UCSD-AML1 (cell line): ENCODE measurements around the gene ELMO1.
A peak's percentile ranks its signal among the peaks of the same experiment; 100 is the strongest.
"Not testable (repeated sequence)": the region's sequence is repeated elsewhere in the genome, so short reads cannot be mapped to it uniquely, and the experiment has no call there.

ENCODE experiments used
- DNase-seq: peaks from one replicate; lab custom pipeline; 2025; ENCODE audit not compliant: unreplicated experiment; lab: John Stamatoyannopoulos, UW

ELMO1 gene

DNA sequence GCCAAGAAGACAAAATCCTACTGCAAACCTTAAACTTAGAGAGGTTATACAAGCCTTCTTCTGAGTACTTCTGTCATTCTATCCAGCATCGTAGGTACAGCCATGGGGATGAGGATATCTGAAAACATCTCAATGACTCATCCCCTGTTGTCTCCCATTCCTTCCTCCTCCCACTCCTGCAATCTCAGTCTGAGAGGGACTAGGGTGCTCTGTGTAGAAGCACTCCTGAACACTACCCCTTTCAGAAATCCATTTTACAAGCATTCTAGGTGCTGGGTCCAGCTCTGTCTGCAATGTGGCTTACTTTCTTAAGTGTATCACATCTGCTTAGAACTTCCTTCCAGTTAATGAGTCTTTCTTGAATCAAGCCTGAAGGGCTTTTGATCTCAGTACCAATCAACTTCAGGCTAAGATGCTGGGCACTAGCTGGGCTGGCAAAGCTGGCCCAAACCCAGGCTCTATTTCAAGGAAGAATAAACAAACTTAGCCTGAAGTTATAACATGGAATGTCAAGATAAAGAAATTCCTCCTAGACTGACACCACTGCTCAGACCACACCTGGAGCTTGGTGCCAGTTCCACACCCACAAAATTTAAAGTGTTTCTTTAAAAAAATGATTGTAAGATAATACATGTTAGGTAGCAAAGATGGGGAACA is 454.1 kb downstream of the ELMO1 start:
- DNase-seq: no peak

DNA sequence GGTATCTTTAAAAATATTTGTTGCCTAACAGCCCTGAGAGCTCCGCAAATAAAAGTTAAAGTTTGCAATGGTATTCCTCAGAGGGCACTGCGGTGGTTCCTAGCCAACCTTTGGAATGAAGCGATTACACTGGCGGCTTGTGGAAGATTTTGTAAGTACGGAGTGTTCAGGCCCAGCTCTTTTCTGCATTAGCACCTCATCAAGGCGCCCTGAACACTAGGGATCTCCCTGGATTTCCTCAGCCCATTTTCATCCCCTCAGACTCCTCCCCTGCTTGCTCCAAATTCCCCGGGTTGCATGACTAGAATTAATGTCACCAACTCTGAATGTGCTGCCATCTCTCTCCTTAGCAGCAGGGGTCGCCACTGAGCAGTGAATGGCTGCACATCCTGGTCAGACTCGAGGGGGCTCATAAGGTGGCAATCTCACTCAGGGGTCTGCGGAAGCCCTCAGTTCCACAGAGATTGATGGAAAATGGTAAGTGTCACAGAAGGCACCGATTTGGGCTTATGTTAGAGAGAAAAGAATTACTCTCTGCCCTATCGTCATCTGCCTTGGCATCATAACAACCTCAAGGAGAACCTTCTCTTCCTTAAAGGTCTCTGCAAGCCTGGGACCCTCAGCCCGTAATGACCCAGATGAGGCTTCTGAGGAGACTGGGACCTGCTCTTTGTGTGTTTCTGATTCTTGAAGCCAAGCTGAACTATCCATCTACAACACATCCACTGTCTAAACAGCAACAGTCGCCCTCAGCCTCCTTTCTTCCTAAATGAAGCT is 461.5 kb downstream of the ELMO1 start:
- peak; percentile 11 for DNase-seq

- no peak for DNase-seq
These were observed 462.1 kb downstream of the ELMO1 start for GRCh38 chr7:36986511-36986933.

DNA sequence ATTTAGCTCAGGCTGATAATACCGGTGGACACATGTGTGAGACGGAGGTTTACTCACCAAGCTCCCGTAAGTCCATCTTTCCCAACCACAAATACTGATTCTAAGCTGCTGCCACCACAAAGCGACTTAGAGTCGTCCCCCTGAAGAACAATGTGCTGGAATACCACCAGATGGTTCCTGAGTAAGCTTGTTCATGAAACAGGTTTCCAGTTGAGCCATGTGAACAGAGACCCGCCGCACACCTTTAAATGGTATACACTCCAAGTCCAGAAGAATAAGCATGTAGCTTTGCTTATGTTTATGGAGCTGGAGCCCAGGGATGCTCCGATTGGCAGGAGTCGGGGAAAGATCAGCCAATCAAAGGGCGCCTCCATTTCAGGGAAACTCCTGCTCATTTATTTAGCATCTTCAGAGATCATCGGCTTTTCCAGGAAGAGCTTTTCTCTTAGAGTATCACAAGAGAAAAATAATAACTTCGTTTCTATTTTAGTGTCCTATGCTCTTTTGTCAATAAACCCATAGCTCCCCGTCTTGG is 462.7 kb downstream of the ELMO1 start:
- DNase-seq: no peak

DNA sequence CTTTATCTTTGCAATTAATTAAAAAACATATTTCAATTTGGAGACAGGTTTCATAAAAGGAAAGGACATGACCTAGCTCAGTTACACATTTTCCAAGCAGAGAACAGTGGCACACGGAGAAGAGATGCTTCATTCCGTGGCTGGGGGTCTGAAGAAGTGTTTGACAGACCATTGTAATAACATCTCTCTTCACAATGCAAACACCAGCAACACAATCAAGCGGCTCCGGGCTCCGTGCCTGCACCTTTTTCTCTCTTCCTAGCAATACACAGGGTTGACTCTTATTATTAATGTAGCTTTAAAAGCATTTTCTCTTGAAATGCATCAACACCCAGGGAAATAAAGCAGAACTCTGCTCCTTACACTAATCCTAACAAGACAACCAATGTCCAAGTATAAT is 463.3 kb downstream of the ELMO1 start:
- no peak for DNase-seq

- DNase-seq: no peak
These were observed 463.9 kb downstream of the ELMO1 start for GRCh38 chr7:36984710-36985312.

- no peak for DNase-seq
These were observed 464.6 kb downstream of the ELMO1 start for GRCh38 chr7:36984041-36984521.

DNA sequence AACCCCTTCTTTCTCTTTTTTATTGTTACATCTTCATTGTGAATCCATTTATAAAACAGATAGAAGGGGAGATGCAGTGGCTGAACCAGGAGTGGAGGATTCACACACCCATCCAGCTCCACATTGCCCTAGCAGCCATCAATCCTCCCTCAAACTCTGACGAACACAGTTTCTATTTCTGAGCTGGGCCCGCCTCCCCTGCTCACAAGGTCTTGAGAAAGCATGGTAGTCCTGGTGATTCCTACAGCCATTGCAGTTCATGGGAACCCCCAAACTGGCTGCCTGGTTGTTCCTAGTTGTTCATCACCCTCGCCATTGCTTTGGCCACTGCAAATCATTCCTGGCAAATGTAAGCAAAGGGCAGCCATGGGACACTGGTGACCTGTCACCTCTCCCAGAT is 465.9 kb downstream of the ELMO1 start:
- no peak for DNase-seq

GRCh38 chr7:36979810-36980248 is 468.8 kb downstream of the ELMO1 start:
- no peak for DNase-seq

DNA sequence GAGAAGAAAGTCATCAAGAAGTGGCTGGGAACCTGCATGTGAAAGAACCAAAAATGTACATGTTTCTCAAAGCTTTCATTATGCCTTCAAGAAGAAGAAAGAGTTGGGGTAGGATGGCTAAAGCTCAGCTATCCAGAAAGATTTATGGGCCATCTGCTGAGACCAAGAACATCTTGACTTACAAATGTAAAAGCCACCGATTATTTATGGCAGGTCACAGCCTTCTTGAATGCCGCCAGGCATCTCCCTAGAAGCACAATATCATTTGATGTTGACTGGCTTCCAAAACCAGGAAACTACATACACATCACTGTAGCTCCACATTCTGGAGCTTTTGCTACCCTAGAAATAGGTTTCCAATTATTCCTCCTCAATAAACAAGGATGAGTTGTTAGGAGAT is 470.2 kb downstream of the ELMO1 start:
- DNase-seq: no peak

DNA sequence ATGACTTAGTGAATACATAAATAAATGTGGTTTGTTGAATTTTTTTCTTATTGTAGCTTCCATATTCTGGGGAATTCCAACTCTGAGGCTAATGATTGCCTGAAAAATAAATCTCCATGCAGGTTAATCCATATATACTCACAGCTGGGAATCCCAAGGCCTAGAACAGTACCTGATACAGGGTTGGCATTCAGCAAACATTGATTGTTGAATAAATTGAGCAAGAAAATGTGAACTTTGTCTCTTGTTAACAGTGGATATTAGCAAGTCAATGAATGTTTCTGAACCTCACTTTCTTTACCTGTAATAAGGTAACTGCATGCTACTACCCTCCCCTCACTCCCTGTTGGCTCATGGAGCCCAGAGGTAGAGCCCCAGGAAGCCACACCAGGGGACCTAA is 470.8 kb downstream of the ELMO1 start:
- no peak for DNase-seq

- DNase-seq: not testable (repeated sequence)
These were observed 475.1 kb downstream of the ELMO1 start for GRCh38 chr7:36973534-36973933.

DNA sequence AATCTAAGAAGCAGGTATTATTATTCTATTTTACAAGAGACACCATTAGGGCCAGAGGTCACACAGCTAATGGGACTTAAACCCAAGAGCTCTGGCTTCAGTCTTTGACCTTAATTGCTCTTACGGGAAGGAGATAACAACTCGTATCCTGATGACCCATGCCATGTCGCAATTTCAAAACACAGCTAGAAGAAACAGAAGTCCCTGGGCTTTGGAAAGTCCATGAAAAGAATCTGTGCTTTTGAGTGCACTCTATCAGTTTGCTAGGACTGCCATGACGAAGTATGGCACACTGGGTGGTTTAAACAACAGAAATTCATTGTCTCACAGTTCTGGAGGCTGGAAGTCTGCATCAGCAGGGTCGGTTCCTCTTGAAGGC is 476.5 kb downstream of the ELMO1 start:
- no peak for DNase-seq

DNA sequence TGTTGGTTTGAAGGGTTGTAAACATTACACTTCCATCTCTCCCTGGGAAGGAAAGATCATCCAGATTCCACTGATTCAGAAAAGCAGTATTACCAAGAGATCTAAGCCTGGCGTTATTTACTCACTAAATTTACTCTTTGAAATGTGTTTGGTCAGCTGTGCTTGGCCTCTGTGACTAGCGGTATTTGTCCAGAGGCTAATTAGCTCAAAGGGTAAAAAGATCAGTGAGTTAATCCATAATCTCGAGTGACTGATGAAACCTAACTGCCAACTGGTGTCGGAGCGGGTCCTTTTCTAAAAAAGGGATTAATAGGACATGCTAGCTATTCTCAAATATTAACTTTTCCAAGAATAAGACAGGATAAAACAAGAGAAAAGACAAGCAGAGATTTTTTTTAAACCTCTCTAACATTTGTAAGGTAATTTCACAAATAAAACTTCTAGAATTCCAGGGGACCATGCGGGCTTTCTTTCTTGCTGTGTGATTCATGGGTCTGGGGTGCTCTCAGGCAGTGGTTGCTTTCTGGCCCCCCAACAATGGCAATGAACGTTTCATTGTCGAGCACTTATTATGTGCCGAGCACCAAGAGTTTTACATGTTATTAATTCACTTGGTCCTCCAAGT is 477.0 kb downstream of the ELMO1 start:
- no peak for DNase-seq

DNA sequence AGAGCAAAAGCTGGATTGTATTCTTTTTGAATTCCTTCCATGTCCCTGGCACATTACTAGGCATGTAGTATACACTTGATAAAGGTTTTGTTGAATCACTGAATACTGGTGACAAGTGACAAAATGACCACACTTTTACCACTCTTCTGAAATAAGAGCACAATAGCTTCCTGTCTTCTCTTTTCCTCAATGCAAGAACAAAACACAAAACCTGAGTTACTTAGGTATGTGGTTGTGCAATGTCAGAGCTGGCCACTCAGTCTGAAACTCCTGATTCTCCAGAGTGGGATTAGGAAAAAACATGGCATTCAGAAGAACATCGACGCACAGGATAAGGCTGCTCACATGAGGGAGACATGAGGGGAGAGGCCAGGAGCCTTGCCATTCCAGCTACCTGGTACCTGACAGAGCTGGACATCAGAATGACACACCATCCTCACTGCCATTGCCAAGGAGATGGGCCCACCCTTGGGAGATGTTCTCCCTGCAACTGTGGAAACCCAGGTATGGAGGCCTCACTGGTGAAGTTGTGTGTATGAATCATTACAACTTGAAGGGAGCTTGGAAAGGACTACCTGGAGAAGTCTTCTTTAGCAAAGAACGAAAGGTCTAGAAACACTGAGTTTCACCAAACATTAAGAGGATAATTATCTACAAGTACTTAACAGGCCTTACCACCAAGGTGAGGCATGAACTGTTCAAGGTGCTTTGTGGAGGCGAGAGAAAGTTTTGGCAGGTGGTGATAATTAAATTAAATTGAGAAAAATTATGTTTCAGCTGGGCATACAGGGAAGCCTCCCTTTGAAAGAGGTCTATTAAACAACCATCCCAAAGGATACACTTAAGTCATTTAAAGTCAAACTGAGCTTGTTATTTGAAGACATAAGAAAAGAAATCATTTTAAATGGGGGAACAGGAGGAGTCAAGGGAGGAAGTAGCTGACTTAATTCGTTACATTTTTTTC is 477.8 kb downstream of the ELMO1 start:
- no peak for DNase-seq

GRCh38 chr7:36969376-36969775 is 479.3 kb downstream of the ELMO1 start:
- DNase-seq: peak; percentile 9

- DNase-seq: no peak
These were observed 481.3 kb downstream of the ELMO1 start for GRCh38 chr7:36967387-36967786.

GRCh38 chr7:36966636-36967035 is 482.0 kb downstream of the ELMO1 start:
- no peak for DNase-seq

GRCh38 chr7:36966039-36966438 is 482.6 kb downstream of the ELMO1 start:
- DNase-seq: no peak

DNA sequence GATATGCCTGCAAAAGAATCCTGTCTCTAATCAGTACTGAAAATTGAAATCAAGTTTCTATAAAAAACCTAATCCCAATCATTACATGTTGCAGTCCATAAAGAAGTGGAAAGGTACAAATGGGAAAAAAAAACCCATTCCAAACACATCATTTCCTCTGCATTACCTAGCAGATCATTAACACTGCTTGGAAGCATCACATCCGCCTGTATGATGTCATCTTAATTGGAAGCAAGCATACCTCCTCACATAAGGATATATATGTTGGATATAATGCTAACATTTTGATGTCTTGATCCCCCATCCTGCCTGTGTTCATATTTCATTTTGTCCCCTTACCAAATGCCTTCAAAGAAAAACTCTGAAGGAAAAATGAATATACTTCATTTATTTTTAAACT is 483.0 kb downstream of the ELMO1 start:
- no peak for DNase-seq
